NCI-H2196 treated with DMSO at 0.1 percent for 48 hours (cell line): ENCODE data around the gene CENPX.

ENCODE experiments used
- DNase-seq: peaks from one replicate; lab custom pipeline; 2025; ENCODE audit not compliant: unreplicated experiment; lab: John Stamatoyannopoulos, UW

Gene CENPX

GRCh38 chr17:82012640-82013295, 9.9 kb downstream of the CENPX start:
- DNase-seq = peak; percentile 37

- no peak for DNase-seq
These were observed 10.4 kb downstream of the CENPX start for GRCh38 chr17:82012261-82012639.

- no peak for DNase-seq
These were observed 11.0 kb downstream of the CENPX start for GRCh38 chr17:82011617-82012187.

- no peak for DNase-seq
These were observed 11.8 kb downstream of the CENPX start for GRCh38 chr17:82010575-82011525.

- DNase-seq = no peak
These were observed 13.3 kb downstream of the CENPX start for GRCh38 chr17:82009413-82009812.

- no peak for DNase-seq
These were observed 13.7 kb downstream of the CENPX start for GRCh38 chr17:82008941-82009405.

GRCh38 chr17:82008258-82008940, 14.3 kb downstream of the CENPX start:
- DNase-seq = no peak

- DNase-seq = no peak
These were observed 15.0 kb downstream of the CENPX start for GRCh38 chr17:82007495-82008257.

- no peak for DNase-seq
These were observed 15.5 kb downstream of the CENPX start for GRCh38 chr17:82007228-82007494.

- DNase-seq = no peak
These were observed 16.0 kb downstream of the CENPX start for GRCh38 chr17:82006468-82007227.

- DNase-seq = no peak
These were observed 16.9 kb downstream of the CENPX start for GRCh38 chr17:82005701-82006348.

GRCh38 chr17:82004517-82005455, 17.9 kb downstream of the CENPX start:
- DNase-seq = no peak

GRCh38 chr17:82003411-82004381, 19.0 kb downstream of the CENPX start:
- no peak for DNase-seq

GRCh38 chr17:82001571-82002056, 21.1 kb downstream of the CENPX start:
- no peak for DNase-seq

- no peak for DNase-seq
These were observed 21.7 kb downstream of the CENPX start for GRCh38 chr17:82000803-82001570.
